Hepatocyte (in vitro differentiated cells): ENCODE results near the gene ABCA3. TPM values are rescaled to one million over a fixed set of nuclear protein-coding genes. Genes with fewer than 3 reads are reported as not detected.

Experiments used
- DNase-seq: peaks from one replicate; pipeline ENCODE4 v3.0.0-alpha.2; 2016; ENCODE audit warnings: low spot score
- H2AFZ ChIP-seq: fragments of 200-600 bp; sonication (generic); 2 replicates; pipeline ENCODE4 v1.6.0; 2016; ENCODE audit warnings: antibody characterized with exemption, mild to moderate bottlenecking
- H3K27ac ChIP-seq: fragments of 200-600 bp; sonication (generic); 2 replicates; pipeline ENCODE4 v1.5.1; 2016; ENCODE audit warnings: mild to moderate bottlenecking
- H3K27me3 ChIP-seq: fragments of 200-600 bp; sonication (generic); 2 replicates; pipeline ENCODE4 v1.6.1; 2016
- H3K36me3 ChIP-seq: fragments of 200-600 bp; sonication (generic); replicated peaks from 2 replicates; pipeline ENCODE4 v1.5.1; 2016; ENCODE audit warnings: low read depth; ENCODE audit not compliant: insufficient read depth
- H3K4me1 ChIP-seq: fragments of 200-600 bp; sonication (generic); 2 replicates; pipeline ENCODE4 v1.5.1; 2016; ENCODE audit warnings: mild to moderate bottlenecking, moderate library complexity; ENCODE audit not compliant: insufficient read depth
- H3K4me2 ChIP-seq: fragments of 200-600 bp; sonication (generic); 2 replicates; pipeline ENCODE4 v1.6.0; 2016
- H3K4me3 ChIP-seq: fragments of 200-600 bp; sonication (generic); 2 replicates; pipeline ENCODE4 v1.5.1; 2016; ENCODE audit warnings: mild to moderate bottlenecking
- H3K79me2 ChIP-seq: fragments of 200-600 bp; sonication (generic); 2 replicates; pipeline ENCODE4 v1.6.0; 2017; ENCODE audit warnings: mild to moderate bottlenecking
- H3K9me2 ChIP-seq: fragments of 200-600 bp; sonication (generic); replicated peaks from 2 replicates; pipeline ENCODE4 v1.6.0; 2017; ENCODE audit warnings: mild to moderate bottlenecking; ENCODE audit not compliant: insufficient read depth
- H3K9me3 ChIP-seq: fragments of 200-600 bp; sonication (generic); 2 replicates; pipeline ENCODE4 v1.5.1; 2016; ENCODE audit warnings: low read depth, mild to moderate bottlenecking
- H4K20me1 ChIP-seq: fragments of 200-600 bp; sonication (generic); 2 replicates; pipeline ENCODE4 v1.6.0; 2016; ENCODE audit warnings: mild to moderate bottlenecking; ENCODE audit not compliant: insufficient read depth, poor library complexity, severe bottlenecking
- EZH2 ChIP-seq: fragments of 200-600 bp; sonication (generic); IDR thresholded peaks from 2 replicates; pipeline ENCODE4 v1.6.1; 2016; ENCODE audit warnings: antibody characterized with exemption, mild to moderate bottlenecking, borderline replicate concordance
- EZH2phosphoT487 ChIP-seq: fragments of 200-600 bp; sonication (generic); IDR thresholded peaks from one replicate; pipeline ENCODE4 v1.6.1; 2018; ENCODE audit warnings: antibody characterized with exemption, mild to moderate bottlenecking, low read depth, moderate library complexity; ENCODE audit not compliant: unreplicated experiment, severe bottlenecking
- WGBS: methylation state at CpG from one replicate; pipeline ENCODE4 v1.1.6; 2016; ENCODE audit warnings: low lambda C conversion rate; ENCODE audit errors: missing lambda C conversion rate; 5-methylcytosine and 5-hydroxymethylcytosine counted together
- polyA plus RNA-seq: library from polyadenylated mRNA; unstranded; fragments of >200 nt; fragmentation: Nextera tagmentation; extraction: Ambion mirVana; gene quantifications from 2 replicates; pipeline ENCODE4 v1.2.1, GENCODE V29; 2016
- total RNA-seq: library from RNA; depleted of rRNA; stranded (reverse); fragments of >200 nt; gene quantifications from 2 replicates; pipeline ENCODE4 v1.2.3, GENCODE V29; 2014
- TF ChIP-seq, protein P1 (sequence below): fragments of 200-600 bp; sonication (generic); IDR thresholded peaks from 2 replicates; pipeline ENCODE4 v1.5.1; 2016; ENCODE audit warnings: antibody characterized with exemption, mild to moderate bottlenecking; ENCODE audit not compliant: poor library complexity

Gene ABCA3
- total RNA-seq (1.5 and 1.8 TPM in 2 replicates), polyA plus RNA-seq (0.94 and 4.9 TPM in 2 replicates)

GRCh38 chr16:2340564-2341455 is at the start of gene ABCA3:
TSS of gene ABCA3 (minus strand) at chr16:2340728. CDS start at chr16:2326466, 14,262 bp downstream.
- no peak for TF ChIP-seq EZH2phosphoT487
- TF ChIP-seq, protein P1, sequence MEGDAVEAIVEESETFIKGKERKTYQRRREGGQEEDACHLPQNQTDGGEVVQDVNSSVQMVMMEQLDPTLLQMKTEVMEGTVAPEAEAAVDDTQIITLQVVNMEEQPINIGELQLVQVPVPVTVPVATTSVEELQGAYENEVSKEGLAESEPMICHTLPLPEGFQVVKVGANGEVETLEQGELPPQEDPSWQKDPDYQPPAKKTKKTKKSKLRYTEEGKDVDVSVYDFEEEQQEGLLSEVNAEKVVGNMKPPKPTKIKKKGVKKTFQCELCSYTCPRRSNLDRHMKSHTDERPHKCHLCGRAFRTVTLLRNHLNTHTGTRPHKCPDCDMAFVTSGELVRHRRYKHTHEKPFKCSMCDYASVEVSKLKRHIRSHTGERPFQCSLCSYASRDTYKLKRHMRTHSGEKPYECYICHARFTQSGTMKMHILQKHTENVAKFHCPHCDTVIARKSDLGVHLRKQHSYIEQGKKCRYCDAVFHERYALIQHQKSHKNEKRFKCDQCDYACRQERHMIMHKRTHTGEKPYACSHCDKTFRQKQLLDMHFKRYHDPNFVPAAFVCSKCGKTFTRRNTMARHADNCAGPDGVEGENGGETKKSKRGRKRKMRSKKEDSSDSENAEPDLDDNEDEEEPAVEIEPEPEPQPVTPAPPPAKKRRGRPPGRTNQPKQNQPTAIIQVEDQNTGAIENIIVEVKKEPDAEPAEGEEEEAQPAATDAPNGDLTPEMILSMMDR: peak; percentile 99
- no peaks in the 10 kb centered on the region for H3K9me3 ChIP-seq
- peaks cover 6% of the 10 kb centered on the region for H3K4me1 ChIP-seq
- WGBS: 38% methylated on average over 78 of the region's 110 CpGs
- peak; percentile 94 for DNase-seq
- H3K4me2 ChIP-seq: peak within 1 kb of the TSS; percentile 98
- H3K79me2 ChIP-seq: no peaks in the 10 kb centered on the region
- no peaks in the 10 kb centered on the region for H4K20me1 ChIP-seq
- no peak within 1 kb of the TSS for H3K27ac ChIP-seq
- peak within 1 kb of the TSS; percentile 32 for H3K4me3 ChIP-seq
- peaks cover 27% of the 10 kb centered on the region for H3K27me3 ChIP-seq
- H2AFZ ChIP-seq: peak within 1 kb of the TSS; percentile 77
- H3K36me3 ChIP-seq: no peaks in the 10 kb centered on the region
- H3K9me2 ChIP-seq: no peaks in the 10 kb centered on the region

- TF ChIP-seq, protein P1: no peak
- TF ChIP-seq EZH2 (no peak), EZH2phosphoT487 (no peak)
- 43% methylated on average over 2 of the region's 2 CpGs for WGBS
- H3K79me2 ChIP-seq: no peaks in the 10 kb centered on the region
- H3K9me3 ChIP-seq: no peaks in the 10 kb centered on the region
- no peaks in the 10 kb centered on the region for H4K20me1 ChIP-seq
- H3K4me2 ChIP-seq: no peak overlapping the region
- H3K27me3 ChIP-seq: no peaks in the 10 kb centered on the region
- H3K9me2 ChIP-seq: no peaks in the 10 kb centered on the region
- no peak overlapping the region for H3K4me3 ChIP-seq
- H2AFZ ChIP-seq: no peak overlapping the region
- no peaks in the 10 kb centered on the region for H3K36me3 ChIP-seq
- no peak overlapping the region for H3K27ac ChIP-seq
- H3K4me1 ChIP-seq: no peaks in the 10 kb centered on the region
- DNase-seq: no peak
These were observed 48.4 kb upstream of the ABCA3 start for GRCh38 chr16:2388875-2389433.

GRCh38 chr16:2388139-2388874 is 47.8 kb upstream of the ABCA3 start:
- Histone ChIP-seq H3K4me3 (no peak overlapping the region), H3K79me2 (no peaks in the 10 kb centered on the region), H3K9me2 (no peaks in the 10 kb centered on the region), H4K20me1 (no peaks in the 10 kb centered on the region), H3K4me1 (no peaks in the 10 kb centered on the region), H3K4me2 (no peak overlapping the region), H3K27me3 (no peaks in the 10 kb centered on the region), H3K27ac (no peak overlapping the region), H2AFZ (no peak overlapping the region), H3K9me3 (no peaks in the 10 kb centered on the region), H3K36me3 (no peaks in the 10 kb centered on the region)
- DNase-seq: no peak
- TF ChIP-seq EZH2phosphoT487 (no peak), EZH2 (no peak)
- TF ChIP-seq, protein P1: no peak
- WGBS: 88% methylated on average over 3 of the region's 3 CpGs
